C4-2B (cell line): ENCODE measurements around the gene SLC39A7.

Experiments
- ZFX ChIP-seq: fragments of 450-650 bp; IDR thresholded peaks from 2 replicates; pipeline ENCODE4 v1.6.1; 2017
- TF ChIP-seq, protein P1 (sequence below): fragments of 450-650 bp; conservative IDR thresholded peaks from 2 replicates; pipeline ENCODE4 v1.5.1; 2017; ENCODE audit warnings: mild to moderate bottlenecking

DNA sequence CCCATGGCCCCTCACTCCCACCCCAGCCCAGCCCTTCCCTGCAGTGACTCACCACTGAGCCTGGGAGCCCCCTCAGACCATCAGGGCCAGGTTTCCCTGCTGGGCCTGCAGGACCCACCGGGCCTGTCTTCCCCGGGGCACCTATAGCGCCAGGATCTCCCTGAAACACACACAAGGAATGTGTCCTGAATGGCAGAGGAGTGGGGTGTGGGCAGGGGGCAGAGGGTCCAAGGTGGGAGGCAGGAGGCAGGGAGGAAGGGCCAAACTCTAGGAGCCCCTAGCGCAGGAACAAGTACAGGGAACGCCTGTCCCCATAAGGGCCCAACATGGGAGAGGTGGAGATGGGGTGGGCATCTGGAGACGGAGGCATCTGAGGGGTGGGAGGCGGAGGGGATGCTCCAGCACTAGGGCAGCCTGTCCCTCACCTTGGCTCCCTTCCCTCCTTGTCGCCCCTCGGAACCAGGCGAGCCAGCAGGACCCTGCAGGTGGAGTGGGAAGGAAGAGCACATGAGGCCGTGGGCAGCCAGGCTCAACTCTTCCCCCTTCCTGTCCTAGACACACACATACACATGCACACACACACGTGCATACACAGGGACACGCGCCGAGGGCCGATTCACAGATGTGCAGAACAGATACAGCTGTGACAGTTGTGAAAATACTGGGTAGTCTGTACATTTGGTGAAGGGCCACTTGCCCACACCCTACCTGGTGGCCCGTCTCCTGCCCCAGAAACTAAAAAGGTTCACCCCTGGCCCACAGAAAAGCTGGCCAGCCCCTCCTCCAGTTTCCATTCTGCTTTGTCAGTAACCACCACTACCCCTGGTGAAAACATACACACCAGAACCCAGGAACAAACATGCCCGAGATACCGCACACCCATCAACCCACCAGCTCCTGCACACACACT is 33.0 kb upstream of the SLC39A7 start:
- TF ChIP-seq, protein P1, sequence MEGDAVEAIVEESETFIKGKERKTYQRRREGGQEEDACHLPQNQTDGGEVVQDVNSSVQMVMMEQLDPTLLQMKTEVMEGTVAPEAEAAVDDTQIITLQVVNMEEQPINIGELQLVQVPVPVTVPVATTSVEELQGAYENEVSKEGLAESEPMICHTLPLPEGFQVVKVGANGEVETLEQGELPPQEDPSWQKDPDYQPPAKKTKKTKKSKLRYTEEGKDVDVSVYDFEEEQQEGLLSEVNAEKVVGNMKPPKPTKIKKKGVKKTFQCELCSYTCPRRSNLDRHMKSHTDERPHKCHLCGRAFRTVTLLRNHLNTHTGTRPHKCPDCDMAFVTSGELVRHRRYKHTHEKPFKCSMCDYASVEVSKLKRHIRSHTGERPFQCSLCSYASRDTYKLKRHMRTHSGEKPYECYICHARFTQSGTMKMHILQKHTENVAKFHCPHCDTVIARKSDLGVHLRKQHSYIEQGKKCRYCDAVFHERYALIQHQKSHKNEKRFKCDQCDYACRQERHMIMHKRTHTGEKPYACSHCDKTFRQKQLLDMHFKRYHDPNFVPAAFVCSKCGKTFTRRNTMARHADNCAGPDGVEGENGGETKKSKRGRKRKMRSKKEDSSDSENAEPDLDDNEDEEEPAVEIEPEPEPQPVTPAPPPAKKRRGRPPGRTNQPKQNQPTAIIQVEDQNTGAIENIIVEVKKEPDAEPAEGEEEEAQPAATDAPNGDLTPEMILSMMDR: no peak
- TF ChIP-seq ZFX: no peak
